ENCODE measurements around the gene NLRC3. TPM values are rescaled to one million over a fixed set of nuclear protein-coding genes. Genes with fewer than 3 reads are reported as not detected.

NLRC3 gene
- total RNA-seq, 1 donor from 2014 or later = 0.23 TPM

- no peak for TF ChIP-seq EZH2 (IDR thresholded peaks at IDR 0.05; ENCODE audit: insufficient read depth, low read length)
- TF ChIP-seq, protein P1, sequence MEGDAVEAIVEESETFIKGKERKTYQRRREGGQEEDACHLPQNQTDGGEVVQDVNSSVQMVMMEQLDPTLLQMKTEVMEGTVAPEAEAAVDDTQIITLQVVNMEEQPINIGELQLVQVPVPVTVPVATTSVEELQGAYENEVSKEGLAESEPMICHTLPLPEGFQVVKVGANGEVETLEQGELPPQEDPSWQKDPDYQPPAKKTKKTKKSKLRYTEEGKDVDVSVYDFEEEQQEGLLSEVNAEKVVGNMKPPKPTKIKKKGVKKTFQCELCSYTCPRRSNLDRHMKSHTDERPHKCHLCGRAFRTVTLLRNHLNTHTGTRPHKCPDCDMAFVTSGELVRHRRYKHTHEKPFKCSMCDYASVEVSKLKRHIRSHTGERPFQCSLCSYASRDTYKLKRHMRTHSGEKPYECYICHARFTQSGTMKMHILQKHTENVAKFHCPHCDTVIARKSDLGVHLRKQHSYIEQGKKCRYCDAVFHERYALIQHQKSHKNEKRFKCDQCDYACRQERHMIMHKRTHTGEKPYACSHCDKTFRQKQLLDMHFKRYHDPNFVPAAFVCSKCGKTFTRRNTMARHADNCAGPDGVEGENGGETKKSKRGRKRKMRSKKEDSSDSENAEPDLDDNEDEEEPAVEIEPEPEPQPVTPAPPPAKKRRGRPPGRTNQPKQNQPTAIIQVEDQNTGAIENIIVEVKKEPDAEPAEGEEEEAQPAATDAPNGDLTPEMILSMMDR (IDR thresholded peaks at IDR 0.05; ENCODE audit: insufficient read depth, low read depth, low read length) = no peak
- H3K9me3 Mint-ChIP-seq (ENCODE audit: unreplicated experiment) = peaks cover 4% of the 10 kb centered on the region
- no peak overlapping the region for H3K4me3 ChIP-seq (ENCODE audit: insufficient read depth, low read depth, low read length)
- no peak overlapping the region for H3K9ac ChIP-seq (ENCODE audit: low read length)
- no peak overlapping the region for H2AFZ ChIP-seq (ENCODE audit: low read depth, low read length)
- H3K36me3 ChIP-seq (ENCODE audit: insufficient read depth, low read length) = peaks cover 9% of the 10 kb centered on the region
- H3K27ac Mint-ChIP-seq (ENCODE audit: unreplicated experiment) = no peak overlapping the region
- no peaks in the 10 kb centered on the region for H3K27me3 Mint-ChIP-seq (ENCODE audit: low read depth, unreplicated experiment)
- no peaks in the 10 kb centered on the region for H3K4me1 Mint-ChIP-seq (ENCODE audit: low read depth, unreplicated experiment)
- H3K79me2 ChIP-seq (ENCODE audit: insufficient read depth, low read length) = no peaks in the 10 kb centered on the region
- H3K4me2 ChIP-seq (ENCODE audit: low read length) = no peak overlapping the region
- H3K9me3 ChIP-seq (ENCODE audit: insufficient read depth, low read depth, low read length) = no peaks in the 10 kb centered on the region
- H3K4me3 Mint-ChIP-seq (ENCODE audit: unreplicated experiment) = no peak overlapping the region
- H4K20me1 ChIP-seq (ENCODE audit: insufficient read depth, low read length) = no peaks in the 10 kb centered on the region
- DNase-seq (ENCODE audit: low read depth) (no peak), FAIRE-seq (no peak)
- H3K27me3 ChIP-seq (ENCODE audit: insufficient read depth, low read length) = no peaks in the 10 kb centered on the region
- H3K36me3 Mint-ChIP-seq (ENCODE audit: low read depth, unreplicated experiment) = peaks cover 38% of the 10 kb centered on the region
- H3K27ac ChIP-seq (ENCODE audit: low read depth, low read length) = no peak overlapping the region
- peaks cover 6% of the 10 kb centered on the region for H3K4me1 ChIP-seq (ENCODE audit: insufficient read depth, low read length)
These were observed 44.5 kb downstream of the NLRC3 start for GRCh38 chr16:3532741-3533140.

GRCh38 chr16:3530371-3530914 is 46.8 kb downstream of the NLRC3 start:
- no peak overlapping the region for H3K4me3 Mint-ChIP-seq (ENCODE audit: unreplicated experiment)
- FAIRE-seq (no peak), DNase-seq (ENCODE audit: low read depth) (no peak)
- no peak overlapping the region for H3K4me2 ChIP-seq (ENCODE audit: low read length)
- H3K27ac ChIP-seq (ENCODE audit: low read depth, low read length) = no peak overlapping the region
- peaks cover 11% of the 10 kb centered on the region for H3K36me3 ChIP-seq (ENCODE audit: insufficient read depth, low read length)
- no peaks in the 10 kb centered on the region for H3K4me1 Mint-ChIP-seq (ENCODE audit: low read depth, unreplicated experiment)
- H3K9me3 ChIP-seq (ENCODE audit: insufficient read depth, low read depth, low read length) = no peaks in the 10 kb centered on the region
- H3K27me3 Mint-ChIP-seq (ENCODE audit: low read depth, unreplicated experiment) = no peaks in the 10 kb centered on the region
- H3K27ac Mint-ChIP-seq (ENCODE audit: unreplicated experiment) = no peak overlapping the region
- no peak for TF ChIP-seq EZH2 (IDR thresholded peaks at IDR 0.05; ENCODE audit: insufficient read depth, low read length)
- H3K27me3 ChIP-seq (ENCODE audit: insufficient read depth, low read length) = no peaks in the 10 kb centered on the region
- H3K4me1 ChIP-seq (ENCODE audit: insufficient read depth, low read length) = no peaks in the 10 kb centered on the region
- H2AFZ ChIP-seq (ENCODE audit: low read depth, low read length) = no peak overlapping the region
- no peak overlapping the region for H3K9ac ChIP-seq (ENCODE audit: low read length)
- peaks cover 43% of the 10 kb centered on the region for H3K36me3 Mint-ChIP-seq (ENCODE audit: low read depth, unreplicated experiment)
- H4K20me1 ChIP-seq (ENCODE audit: insufficient read depth, low read length) = no peaks in the 10 kb centered on the region
- H3K9me3 Mint-ChIP-seq (ENCODE audit: unreplicated experiment) = peaks cover 4% of the 10 kb centered on the region
- no peak overlapping the region for H3K4me3 ChIP-seq (ENCODE audit: insufficient read depth, low read depth, low read length)
- H3K79me2 ChIP-seq (ENCODE audit: insufficient read depth, low read length) = no peaks in the 10 kb centered on the region

DNA sequence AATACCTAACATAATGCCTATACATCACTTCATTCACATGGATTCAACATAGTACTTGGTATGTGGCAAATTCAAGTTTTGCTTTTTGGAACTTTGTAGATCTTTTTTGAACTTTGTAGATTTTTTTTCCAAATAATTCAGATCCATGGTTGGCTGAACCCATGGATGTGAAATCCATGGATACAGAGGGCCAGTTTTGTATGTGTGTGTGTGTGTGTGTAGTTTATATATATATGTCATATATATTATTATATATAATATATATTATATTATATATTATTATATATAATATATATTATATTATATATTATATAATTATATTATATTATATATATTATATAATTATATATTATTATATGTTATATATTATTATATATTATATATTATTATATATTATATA is 48.0 kb downstream of the NLRC3 start:
- DNase-seq (ENCODE audit: low read depth) = no peak
- Histone ChIP-seq H3K36me3 (ENCODE audit: insufficient read depth, low read length) (peaks cover 11% of the 10 kb centered on the region), H3K27me3 (ENCODE audit: insufficient read depth, low read length) (no peaks in the 10 kb centered on the region), H3K9ac (ENCODE audit: low read length) (no peak overlapping the region), H3K4me3 (ENCODE audit: insufficient read depth, low read depth, low read length) (no peak overlapping the region), H3K9me3 (ENCODE audit: insufficient read depth, low read depth, low read length) (no peaks in the 10 kb centered on the region), H3K27ac (ENCODE audit: low read depth, low read length) (no peak overlapping the region), H4K20me1 (ENCODE audit: insufficient read depth, low read length) (no peaks in the 10 kb centered on the region), H3K4me1 (ENCODE audit: insufficient read depth, low read length) (no peaks in the 10 kb centered on the region), H3K4me2 (ENCODE audit: low read length) (no peak overlapping the region), H2AFZ (ENCODE audit: low read depth, low read length) (no peak overlapping the region), H3K79me2 (ENCODE audit: insufficient read depth, low read length) (no peaks in the 10 kb centered on the region)
- Mint-ChIP-seq H3K27me3 (ENCODE audit: low read depth, unreplicated experiment) (no peaks in the 10 kb centered on the region), H3K9me3 (ENCODE audit: unreplicated experiment) (peaks cover 4% of the 10 kb centered on the region), H3K27ac (ENCODE audit: unreplicated experiment) (no peak overlapping the region), H3K4me3 (ENCODE audit: unreplicated experiment) (no peak overlapping the region), H3K4me1 (ENCODE audit: low read depth, unreplicated experiment) (no peaks in the 10 kb centered on the region), H3K36me3 (ENCODE audit: low read depth, unreplicated experiment) (peaks cover 34% of the 10 kb centered on the region)
- TF ChIP-seq, protein P1 (IDR thresholded peaks at IDR 0.05; ENCODE audit: insufficient read depth, low read depth, low read length) = no peak
- TF ChIP-seq EZH2 (IDR thresholded peaks at IDR 0.05; ENCODE audit: insufficient read depth, low read length) = no peak
- no peak for FAIRE-seq
